GM12878 (cell line): ENCODE data around the gene TMEM11. TPM values are rescaled to one million over a fixed set of nuclear protein-coding genes. Genes with fewer than 3 reads are reported as not detected.

Experiments
- ATAC-seq: fragments of 200-7000 bp; cut with Tn5 transposase; 3 replicates; pipeline ENCODE4 v1.9.1; 2020; ENCODE audit warnings: mild to moderate bottlenecking, moderate library complexity
- BruUV-seq: library from RNA; stranded (reverse); fragments of 400-500 nt; replicated peaks from 2 replicates; lab custom pipeline; 2021; lab: Mats Ljungman, UMichigan
- CTCF ChIA-PET: fragments of 300-600 bp; sonication (Branson Sonifier 250); formaldehyde crosslinking; extraction: SDS; loops from one replicate; lab custom pipeline; 2021; ENCODE audit warnings: inconsistent platforms; lab: Yijun Ruan, JAX
- POLR2A ChIA-PET: fragments of 350-600 bp; formaldehyde crosslinking; extraction: SDS; loops from one replicate; lab custom pipeline; 2021; ENCODE audit warnings: inconsistent platforms; lab: Charles Lee
- RAD21 ChIA-PET: fragments of 300-600 bp; sonication (Branson Sonifier 250); formaldehyde crosslinking; loops from one replicate; lab custom pipeline; 2023; ENCODE audit warnings: antibody characterized with exemption; ENCODE audit not compliant: unreplicated experiment; lab: Charles Lee
- SMC1A ChIA-PET: fragments of 300-600 bp; sonication (Branson Sonifier 250); formaldehyde crosslinking; loops from one replicate; lab custom pipeline; 2023; ENCODE audit not compliant: unreplicated experiment, uncharacterized antibody; lab: Charles Lee
- DNase-seq: peaks from one replicate; pipeline ENCODE4 v3.0.0-alpha.2; 2011; ENCODE audit warnings: low read depth, low spot score
- FAIRE-seq: peaks from 3 replicates; lab custom pipeline; 2011; peaks lifted over from hg19 to GRCh38; lab: Jason Lieb, UNC
- H2AFZ ChIP-seq: 2 replicates; pipeline ENCODE4 v1.6.0; 2011; ENCODE audit warnings: low read depth, low read length, control low read depth; ENCODE audit not compliant: control insufficient read depth
- H3K27ac ChIP-seq: 2 replicates; pipeline ENCODE4 v1.5.1; 2011; ENCODE audit warnings: control low read depth; ENCODE audit not compliant: control insufficient read depth, insufficient read depth
- H3K27me3 ChIP-seq, 2 experiments: replicated peaks in 1 of 2; 2 replicates each; pipeline versions ENCODE4 v1.6.0 to v1.6.1; 2011; ENCODE audit warnings: low read length in 1 of 2; ENCODE audit not compliant: control insufficient read depth in 2 of 2, insufficient read depth in 2 of 2
- H3K36me3 ChIP-seq, 2 experiments: 2 replicates each; pipeline ENCODE4 v1.5.1; 2011; ENCODE audit warnings: low read length in 1 of 2; ENCODE audit not compliant: control insufficient read depth in 2 of 2, insufficient read depth in 2 of 2
- H3K4me1 ChIP-seq: 2 replicates; pipeline ENCODE4 v1.6.1; 2011; ENCODE audit warnings: mild to moderate bottlenecking, low read length, moderate library complexity, mixed read lengths; ENCODE audit not compliant: control insufficient read depth, insufficient read depth
- H3K4me2 ChIP-seq: 2 replicates; pipeline ENCODE4 v1.6.0; 2011; ENCODE audit warnings: control low read depth; ENCODE audit not compliant: control insufficient read depth, insufficient read depth
- H3K4me3 ChIP-seq: fragments of 200-600 bp; sonication (generic); 2 replicates; pipeline ENCODE4 v1.5.1; 2016
- H3K79me2 ChIP-seq: 2 replicates; pipeline ENCODE4 v1.6.0; 2011; ENCODE audit warnings: low read length; ENCODE audit not compliant: control insufficient read depth, insufficient read depth
- H3K9ac ChIP-seq: 2 replicates; pipeline ENCODE4 v1.8.0; 2011; ENCODE audit warnings: low read length, control low read depth, mixed read lengths; ENCODE audit not compliant: control insufficient read depth, insufficient read depth
- H3K9me3 ChIP-seq: replicated peaks from 3 replicates; pipeline ENCODE4 v1.5.1; 2011; ENCODE audit warnings: mild to moderate bottlenecking, low read length; ENCODE audit not compliant: control insufficient read depth, insufficient read depth
- H4K20me1 ChIP-seq: 2 replicates; pipeline ENCODE4 v1.6.0; 2011; ENCODE audit not compliant: control insufficient read depth, insufficient read depth
- BMI1 ChIP-seq: fragments of 450-650 bp; IDR thresholded peaks from 2 replicates; pipeline ENCODE4 v1.6.1; 2016; ENCODE audit warnings: mild to moderate bottlenecking, moderate library complexity, borderline replicate concordance
- FOXM1 ChIP-seq: IDR thresholded peaks from 2 replicates; pipeline ENCODE4 v1.6.1; 2012; ENCODE audit warnings: low read depth, mild to moderate bottlenecking, inconsistent platforms, low read length, moderate library complexity
- GATAD2B ChIP-seq: fragments of 450-650 bp; conservative IDR thresholded peaks from 2 replicates; pipeline ENCODE4 v1.6.1; 2017; ENCODE audit warnings: low read depth, mild to moderate bottlenecking, moderate library complexity
- IKZF2 ChIP-seq, 2 experiments: fragments of 450-650 bp; IDR thresholded peaks; 2 replicates each; pipeline ENCODE4 v1.6.1; 2017; ENCODE audit warnings: mild to moderate bottlenecking in 2 of 2, moderate library complexity in 2 of 2
- MEF2B ChIP-seq: fragments of 450-650 bp; IDR thresholded peaks from 2 replicates; pipeline ENCODE4 v1.6.1; 2018; ENCODE audit warnings: mild to moderate bottlenecking, moderate library complexity; ENCODE audit not compliant: partially characterized antibody, poor library complexity, severe bottlenecking
- MYC ChIP-seq: IDR thresholded peaks from 2 replicates; pipeline ENCODE4 v1.6.1; 2011; ENCODE audit warnings: mild to moderate bottlenecking, low read length, moderate library complexity, inconsistent platforms; ENCODE audit not compliant: insufficient read depth, insufficient replicate concordance, insufficient read length, severe bottlenecking
- TAF1 ChIP-seq: IDR thresholded peaks from 2 replicates; pipeline ENCODE4 v1.6.1; 2011; ENCODE audit warnings: mild to moderate bottlenecking, low read depth, low read length, borderline replicate concordance
- ZNF24 ChIP-seq: fragments of 450-650 bp; IDR thresholded peaks from 2 replicates; pipeline ENCODE4 v1.6.1; 2017; ENCODE audit warnings: antibody characterized with exemption, mild to moderate bottlenecking
- ZNF622 ChIP-seq: fragments of 450-650 bp; IDR thresholded peaks from 2 replicates; pipeline ENCODE4 v1.6.1; 2017; ENCODE audit warnings: mild to moderate bottlenecking, inconsistent platforms
- WGBS: methylation state at CpG from one replicate; pipeline ENCODE4 v1.1.6; 2016; ENCODE audit warnings: low lambda C conversion rate; ENCODE audit not compliant: insufficient replicate concordance, insufficient coverage; ENCODE audit errors: missing lambda C conversion rate; 5-methylcytosine and 5-hydroxymethylcytosine counted together
- in situ Hi-C: fragments of 300-500 bp; cut with MboI; formaldehyde crosslinking; loops from 9 replicates; pipeline ENCODE4 v1.14.3; 2018; ENCODE audit warnings: mixed read lengths
- intact Hi-C: fragments of 100-400 bp; cut with micrococcal nuclease; formaldehyde crosslinking; loops from one replicate; pipeline ENCODE4 v1.14.2; 2022; ENCODE audit not compliant: unreplicated experiment
- polyA plus RNA-seq, 11 experiments: library from polyadenylated mRNA; depleted of rRNA in 4 of 11; unstranded in 6 of 11; stranded (reverse) in 5 of 11; fragments of >200 nt; fragmentation: Nextera tagmentation in 4 of 11; fragmentation: Illumina TruSeq in 1 of 11; extraction: Ambion mirVana in 4 of 11; extraction: Trizol in 1 of 11; gene quantifications; 1 replicate in 1 of 11; 2 replicates in 10 of 11; pipeline versions ENCODE4 v1.2.1 to v1.2.3, GENCODE V29; 2011 to 2016; ENCODE audit warnings: inconsistent platforms in 2 of 11, missing spikeins in 2 of 11, low read depth in 1 of 11
- total RNA-seq, 4 experiments: library from RNA; depleted of rRNA in 3 of 4; stranded (reverse); fragments of >200 nt in 3 of 4; fragmentation: Illumina TruSeq in 1 of 4; extraction: Trizol in 1 of 4; gene quantifications; 2 replicates each; pipeline versions ENCODE4 v1.2.1 to v1.2.3, GENCODE V29; 2013 to 2021
- TF ChIP-seq, protein P1 (sequence below): fragments of 450-650 bp; conservative IDR thresholded peaks from 2 replicates; pipeline ENCODE4 v1.6.1; 2017; ENCODE audit warnings: mild to moderate bottlenecking, moderate library complexity
- TF ChIP-seq, protein P2 (sequence below): IDR thresholded peaks from 2 replicates; pipeline ENCODE4 v1.6.1; 2012; ENCODE audit warnings: low read depth, low read length, improper control_type of control experiment
- TF ChIP-seq, protein P3 (sequence below): fragments of 450-650 bp; formaldehyde crosslinking; IDR thresholded peaks from 2 replicates; pipeline ENCODE4 v1.5.0; 2022; ENCODE audit warnings: mild to moderate bottlenecking, missing genetic modification characterization
- TF ChIP-seq, protein P4 (sequence below): IDR thresholded peaks from 2 replicates; pipeline ENCODE4 v1.6.1; 2012; ENCODE audit warnings: low read depth, low read length, improper control_type of control experiment

TMEM11 gene
- total and polyA plus RNA-seq, 10 of the 15 experiments (the other 5 are each of a cell fraction or from before 2014, with no cell fraction given) = 14.4 to 63.4 (median 27.2) TPM

DNA sequence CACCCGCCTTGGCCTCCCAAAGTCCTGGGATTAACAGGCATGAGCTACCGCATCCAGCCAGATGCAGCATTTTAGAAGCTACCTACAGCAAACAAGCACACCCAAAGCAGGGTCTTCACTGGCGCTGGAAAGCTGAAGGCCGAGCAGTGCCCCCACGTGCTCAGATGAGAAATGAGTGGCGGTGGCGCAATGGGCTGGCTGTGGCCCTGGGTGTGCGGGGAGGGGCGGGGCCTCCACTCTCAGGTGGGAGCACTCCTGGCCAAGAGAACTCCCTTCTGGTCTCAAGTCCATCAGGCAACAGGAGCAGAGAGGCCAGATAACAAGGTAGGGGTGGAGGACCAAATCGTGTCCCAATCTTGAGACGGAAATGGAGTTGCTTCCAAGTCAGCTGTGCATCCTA lies 12.1 kb downstream of the TMEM11 start:
- intact Hi-C loops (no loop called here), in situ Hi-C loops (no loop called here)
- Histone ChIP-seq H2AFZ (no peak overlapping the region), H4K20me1 (peaks cover 19% of the 10 kb centered on the region), H3K4me3 (no peak overlapping the region), H3K36me3 (peaks cover 11 to 14% of the 10 kb centered on the region in 2 experiments), H3K79me2 (peaks cover 43% of the 10 kb centered on the region), H3K9me3 (no peaks in the 10 kb centered on the region), H3K27me3 (no peaks in the 10 kb centered on the region), H3K4me2 (no peak overlapping the region), H3K27ac (no peak overlapping the region), H3K9ac (no peak overlapping the region), H3K4me1 (peaks cover 11% of the 10 kb centered on the region)
- 93% methylated on average over 11 of the region's 11 CpGs for WGBS
- no TSS peak for BruUV-seq
- RAD21 ChIA-PET = no interaction called here
- DNase-seq (no peak), FAIRE-seq (no peak), ATAC-seq (no peak)
- CTCF ChIA-PET = no interaction called here
- POLR2A ChIA-PET = no interaction called here
- SMC1A ChIA-PET = interaction anchor here (1.3 kb wide), 1 partner anchor 12 kb away, joined by 3 read pairs; no protein-coding TSS in a partner anchor
- TF ChIP-seq, protein P1, sequence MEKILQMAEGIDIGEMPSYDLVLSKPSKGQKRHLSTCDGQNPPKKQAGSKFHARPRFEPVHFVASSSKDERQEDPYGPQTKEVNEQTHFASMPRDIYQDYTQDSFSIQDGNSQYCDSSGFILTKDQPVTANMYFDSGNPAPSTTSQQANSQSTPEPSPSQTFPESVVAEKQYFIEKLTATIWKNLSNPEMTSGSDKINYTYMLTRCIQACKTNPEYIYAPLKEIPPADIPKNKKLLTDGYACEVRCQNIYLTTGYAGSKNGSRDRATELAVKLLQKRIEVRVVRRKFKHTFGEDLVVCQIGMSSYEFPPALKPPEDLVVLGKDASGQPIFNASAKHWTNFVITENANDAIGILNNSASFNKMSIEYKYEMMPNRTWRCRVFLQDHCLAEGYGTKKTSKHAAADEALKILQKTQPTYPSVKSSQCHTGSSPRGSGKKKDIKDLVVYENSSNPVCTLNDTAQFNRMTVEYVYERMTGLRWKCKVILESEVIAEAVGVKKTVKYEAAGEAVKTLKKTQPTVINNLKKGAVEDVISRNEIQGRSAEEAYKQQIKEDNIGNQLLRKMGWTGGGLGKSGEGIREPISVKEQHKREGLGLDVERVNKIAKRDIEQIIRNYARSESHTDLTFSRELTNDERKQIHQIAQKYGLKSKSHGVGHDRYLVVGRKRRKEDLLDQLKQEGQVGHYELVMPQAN = no peak
- no peak for TF ChIP-seq MEF2B
- TF ChIP-seq, protein P2, sequence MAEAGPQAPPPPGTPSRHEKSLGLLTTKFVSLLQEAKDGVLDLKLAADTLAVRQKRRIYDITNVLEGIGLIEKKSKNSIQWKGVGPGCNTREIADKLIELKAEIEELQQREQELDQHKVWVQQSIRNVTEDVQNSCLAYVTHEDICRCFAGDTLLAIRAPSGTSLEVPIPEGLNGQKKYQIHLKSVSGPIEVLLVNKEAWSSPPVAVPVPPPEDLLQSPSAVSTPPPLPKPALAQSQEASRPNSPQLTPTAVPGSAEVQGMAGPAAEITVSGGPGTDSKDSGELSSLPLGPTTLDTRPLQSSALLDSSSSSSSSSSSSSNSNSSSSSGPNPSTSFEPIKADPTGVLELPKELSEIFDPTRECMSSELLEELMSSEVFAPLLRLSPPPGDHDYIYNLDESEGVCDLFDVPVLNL = no peak
- no peak for TF ChIP-seq FOXM1
- TF ChIP-seq ZNF622 = no peak
- no peak for TF ChIP-seq TAF1
- no peak for TF ChIP-seq IKZF2 (IDR thresholded peaks at IDR 0.05)
- no peak for TF ChIP-seq BMI1
- TF ChIP-seq, protein P3, sequence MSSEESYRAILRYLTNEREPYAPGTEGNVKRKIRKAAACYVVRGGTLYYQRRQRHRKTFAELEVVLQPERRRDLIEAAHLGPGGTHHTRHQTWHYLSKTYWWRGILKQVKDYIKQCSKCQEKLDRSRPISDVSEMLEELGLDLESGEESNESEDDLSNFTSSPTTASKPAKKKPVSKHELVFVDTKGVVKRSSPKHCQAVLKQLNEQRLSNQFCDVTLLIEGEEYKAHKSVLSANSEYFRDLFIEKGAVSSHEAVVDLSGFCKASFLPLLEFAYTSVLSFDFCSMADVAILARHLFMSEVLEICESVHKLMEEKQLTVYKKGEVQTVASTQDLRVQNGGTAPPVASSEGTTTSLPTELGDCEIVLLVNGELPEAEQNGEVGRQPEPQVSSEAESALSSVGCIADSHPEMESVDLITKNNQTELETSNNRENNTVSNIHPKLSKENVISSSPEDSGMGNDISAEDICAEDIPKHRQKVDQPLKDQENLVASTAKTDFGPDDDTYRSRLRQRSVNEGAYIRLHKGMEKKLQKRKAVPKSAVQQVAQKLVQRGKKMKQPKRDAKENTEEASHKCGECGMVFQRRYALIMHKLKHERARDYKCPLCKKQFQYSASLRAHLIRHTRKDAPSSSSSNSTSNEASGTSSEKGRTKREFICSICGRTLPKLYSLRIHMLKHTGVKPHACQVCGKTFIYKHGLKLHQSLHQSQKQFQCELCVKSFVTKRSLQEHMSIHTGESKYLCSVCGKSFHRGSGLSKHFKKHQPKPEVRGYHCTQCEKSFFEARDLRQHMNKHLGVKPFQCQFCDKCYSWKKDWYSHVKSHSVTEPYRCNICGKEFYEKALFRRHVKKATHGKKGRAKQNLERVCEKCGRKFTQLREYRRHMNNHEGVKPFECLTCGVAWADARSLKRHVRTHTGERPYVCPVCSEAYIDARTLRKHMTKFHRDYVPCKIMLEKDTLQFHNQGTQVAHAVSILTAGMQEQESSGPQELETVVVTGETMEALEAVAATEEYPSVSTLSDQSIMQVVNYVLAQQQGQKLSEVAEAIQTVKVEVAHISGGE (CRISPR knock-in tag) = no peak
- no peak for TF ChIP-seq GATAD2B
- no peak for TF ChIP-seq MYC
- TF ChIP-seq, protein P4, sequence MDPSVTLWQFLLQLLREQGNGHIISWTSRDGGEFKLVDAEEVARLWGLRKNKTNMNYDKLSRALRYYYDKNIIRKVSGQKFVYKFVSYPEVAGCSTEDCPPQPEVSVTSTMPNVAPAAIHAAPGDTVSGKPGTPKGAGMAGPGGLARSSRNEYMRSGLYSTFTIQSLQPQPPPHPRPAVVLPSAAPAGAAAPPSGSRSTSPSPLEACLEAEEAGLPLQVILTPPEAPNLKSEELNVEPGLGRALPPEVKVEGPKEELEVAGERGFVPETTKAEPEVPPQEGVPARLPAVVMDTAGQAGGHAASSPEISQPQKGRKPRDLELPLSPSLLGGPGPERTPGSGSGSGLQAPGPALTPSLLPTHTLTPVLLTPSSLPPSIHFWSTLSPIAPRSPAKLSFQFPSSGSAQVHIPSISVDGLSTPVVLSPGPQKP = no peak
- no peak for TF ChIP-seq ZNF24
